Stimulated activated CD4-positive, alpha-beta T cell treated with anti-CD3 and anti-CD28 coated beads, Interleukin-4, amount 100 ng/mL, for 4 hours (primary cell): Measurements from ENCODE around the gene ABLIM1.

Source experiments
- DNase-seq, 2 experiments: peaks; one replicate each; pipeline ENCODE4 v3.0.0-alpha.2; 2020

Gene ABLIM1

GRCh38 chr10:114513381-114513792 lies 144.7 kb downstream of the ABLIM1 start:
- DNase-seq = no peak

GRCh38 chr10:114511881-114512280 lies 146.2 kb downstream of the ABLIM1 start:
- DNase-seq = no peak

GRCh38 chr10:114508376-114508775 lies 149.7 kb downstream of the ABLIM1 start:
- no peak for DNase-seq

- no peak for DNase-seq
Measured at GRCh38 chr10:114507449-114507848, 150.6 kb downstream of the ABLIM1 start.

- DNase-seq = no peak
Measured at GRCh38 chr10:114506871-114507385, 151.1 kb downstream of the ABLIM1 start.

- no peak for DNase-seq
Measured at GRCh38 chr10:114504769-114505579, 153.1 kb downstream of the ABLIM1 start.

GRCh38 chr10:114502074-114502473 lies 156.0 kb downstream of the ABLIM1 start:
- no peak for DNase-seq

- no peak for DNase-seq
Measured at GRCh38 chr10:114501650-114502049, 156.4 kb downstream of the ABLIM1 start.

- DNase-seq = no peak
Measured at GRCh38 chr10:114500643-114501042, 157.4 kb downstream of the ABLIM1 start.

- DNase-seq = peak; percentile 70 to 90
Measured at GRCh38 chr10:114499630-114500190, 158.4 kb downstream of the ABLIM1 start.

GRCh38 chr10:114499116-114499515 lies 159.0 kb downstream of the ABLIM1 start:
- DNase-seq = no peak

GRCh38 chr10:114498413-114499111 lies 159.5 kb downstream of the ABLIM1 start:
- no peak for DNase-seq

- DNase-seq = no peak
Measured at GRCh38 chr10:114495303-114495702, 162.8 kb downstream of the ABLIM1 start.

- peak in 1 of 2 experiments; percentile 47 for DNase-seq
Measured at GRCh38 chr10:114492351-114493037, 165.6 kb downstream of the ABLIM1 start.

GRCh38 chr10:114491933-114492332 lies 166.1 kb downstream of the ABLIM1 start:
- DNase-seq = no peak

GRCh38 chr10:114491419-114491818 lies 166.7 kb downstream of the ABLIM1 start:
- DNase-seq = no peak

- DNase-seq = no peak
Measured at GRCh38 chr10:114489521-114490310, 168.4 kb downstream of the ABLIM1 start.

GRCh38 chr10:114487815-114488536 lies 170.1 kb downstream of the ABLIM1 start:
- no peak for DNase-seq

GRCh38 chr10:114486938-114487814 lies 170.9 kb downstream of the ABLIM1 start:
- no peak for DNase-seq

GRCh38 chr10:114485696-114486400 lies 172.2 kb downstream of the ABLIM1 start:
- no peak for DNase-seq
